ENCODE results near the gene FARSB. TPM values are rescaled to one million over a fixed set of nuclear protein-coding genes. Genes with fewer than 3 reads are reported as not detected.
"Not testable (repeated sequence)": the region's sequence is repeated elsewhere in the genome, so short reads cannot be mapped to it uniquely, and the experiment has no call there.

FARSB gene
- total and polyA plus RNA-seq, 4 donors = 9.5 to 17.0 (median 15.5) TPM

- Histone ChIP-seq H3K9ac (ENCODE audit: insufficient read depth in 1 of 2, low read length in 2 of 2) (no peak overlapping the region), H3K9me3 (ENCODE audit: control insufficient read depth in 4 of 4, insufficient read depth in 3 of 4, low read length in 3 of 4) (no peaks in the 10 kb centered on the region), H3K27me3 (ENCODE audit: control insufficient read depth in 3 of 3, insufficient read depth in 3 of 3, low read length in 2 of 3) (no peaks in the 10 kb centered on the region), H3K36me3 (ENCODE audit: control insufficient read depth in 4 of 4, insufficient read depth in 4 of 4, low read length in 4 of 4) (no peaks in the 10 kb centered on the region), H3K4me1 (ENCODE audit: control insufficient read depth in 5 of 5, insufficient read depth in 5 of 5, low read length in 5 of 5) (peaks cover 0 to 11% (median 0%) of the 10 kb centered on the region in 5 donors), H3K4me3 (no peak overlapping the region), H3K27ac (ENCODE audit: low read depth in 1 of 2, low read length in 1 of 2) (no peak overlapping the region)
- WGBS, 2 donors = 53 to 58% methylated on average over 5 of the region's 5 CpGs
- no peak for TF ChIP-seq CTCF (IDR thresholded peaks at IDR 0.05; ENCODE audit: control extremely low read depth, extremely low read depth)
- DNase-seq = no peak
- no peak for ATAC-seq (ENCODE audit: insufficient read depth, low FRiP score)
Observed at GRCh38 chr2:222701721-222702131, 45.8 kb upstream of the FARSB start.

GRCh38 chr2:222701233-222701632 is 45.3 kb upstream of the FARSB start:
- no peak for TF ChIP-seq CTCF (IDR thresholded peaks at IDR 0.05; ENCODE audit: control extremely low read depth, extremely low read depth)
- ATAC-seq (ENCODE audit: insufficient read depth, low FRiP score) (no peak), DNase-seq (no peak)
- Histone ChIP-seq H3K27me3 (ENCODE audit: control insufficient read depth in 3 of 3, insufficient read depth in 3 of 3, low read length in 2 of 3) (no peaks in the 10 kb centered on the region), H3K4me3 (no peak overlapping the region), H3K9ac (ENCODE audit: insufficient read depth in 1 of 2, low read length in 2 of 2) (no peak overlapping the region), H3K27ac (ENCODE audit: low read depth in 1 of 2, low read length in 1 of 2) (no peak overlapping the region), H3K9me3 (ENCODE audit: control insufficient read depth in 4 of 4, insufficient read depth in 3 of 4, low read length in 3 of 4) (no peaks in the 10 kb centered on the region), H3K4me1 (ENCODE audit: control insufficient read depth in 5 of 5, insufficient read depth in 5 of 5, low read length in 5 of 5) (peaks cover 0 to 11% (median 0%) of the 10 kb centered on the region in 5 donors), H3K36me3 (ENCODE audit: control insufficient read depth in 4 of 4, insufficient read depth in 4 of 4, low read length in 4 of 4) (no peaks in the 10 kb centered on the region)
- WGBS, 2 donors = 48 to 67% methylated on average over 1 of the region's 1 CpG

GRCh38 chr2:222698276-222698675 is 42.4 kb upstream of the FARSB start:
- H3K4me3 ChIP-seq = no peak overlapping the region
- DNase-seq (no peak), ATAC-seq (ENCODE audit: insufficient read depth, low FRiP score) (no peak)
- H3K27ac ChIP-seq (ENCODE audit: low read depth in 1 of 2, low read length in 1 of 2) = no peak overlapping the region
- peaks cover 0 to 8% (median 0%) of the 10 kb centered on the region in 5 donors for H3K4me1 ChIP-seq (ENCODE audit: control insufficient read depth in 5 of 5, insufficient read depth in 5 of 5, low read length in 5 of 5)
- no peak for TF ChIP-seq CTCF (IDR thresholded peaks at IDR 0.05; ENCODE audit: control extremely low read depth, extremely low read depth)
- no peaks in the 10 kb centered on the region for H3K9me3 ChIP-seq (ENCODE audit: control insufficient read depth in 4 of 4, insufficient read depth in 3 of 4, low read length in 3 of 4)
- 84 to 98% methylated on average over 4 of the region's 4 CpGs for WGBS, 2 donors
- H3K27me3 ChIP-seq (ENCODE audit: control insufficient read depth in 3 of 3, insufficient read depth in 3 of 3, low read length in 2 of 3) = no peaks in the 10 kb centered on the region
- H3K9ac ChIP-seq (ENCODE audit: insufficient read depth in 1 of 2, low read length in 2 of 2) = no peak overlapping the region
- H3K36me3 ChIP-seq (ENCODE audit: control insufficient read depth in 4 of 4, insufficient read depth in 4 of 4, low read length in 4 of 4) = no peaks in the 10 kb centered on the region

GRCh38 chr2:222693837-222694236 is 37.9 kb upstream of the FARSB start:
- no peak for TF ChIP-seq CTCF (IDR thresholded peaks at IDR 0.05; ENCODE audit: control extremely low read depth, extremely low read depth)
- DNase-seq = no peak

GRCh38 chr2:222693413-222693812 is 37.5 kb upstream of the FARSB start:
- not testable (repeated sequence) for H3K27me3 ChIP-seq (ENCODE audit: control insufficient read depth in 3 of 3, insufficient read depth in 3 of 3, low read length in 2 of 3); ATAC-seq (ENCODE audit: insufficient read depth, low FRiP score); H3K27ac ChIP-seq (ENCODE audit: low read depth in 1 of 2, low read length in 1 of 2); DNase-seq; H3K4me3 ChIP-seq; H3K9me3 ChIP-seq (ENCODE audit: control insufficient read depth in 4 of 4, insufficient read depth in 3 of 4, low read length in 3 of 4); H3K9ac ChIP-seq (ENCODE audit: insufficient read depth in 1 of 2, low read length in 2 of 2); H3K4me1 ChIP-seq (ENCODE audit: control insufficient read depth in 5 of 5, insufficient read depth in 5 of 5, low read length in 5 of 5); H3K36me3 ChIP-seq (ENCODE audit: control insufficient read depth in 4 of 4, insufficient read depth in 4 of 4, low read length in 4 of 4)
- WGBS, 2 donors = 79 to 100% methylated on average over 5 of the region's 5 CpGs

More at GRCh38 chr2:222693837-222694236, 37.9 kb upstream of the FARSB start:
- ATAC-seq (ENCODE audit: insufficient read depth, low FRiP score) = no peak
- WGBS, 2 donors = 95 to 97% methylated on average over 1 of the region's 1 CpG
- Histone ChIP-seq H3K4me1 (ENCODE audit: control insufficient read depth in 5 of 5, insufficient read depth in 5 of 5, low read length in 5 of 5) (peaks cover 0 to 8% (median 0%) of the 10 kb centered on the region in 5 donors), H3K9ac (ENCODE audit: insufficient read depth in 1 of 2, low read length in 2 of 2) (no peak overlapping the region), H3K9me3 (ENCODE audit: control insufficient read depth in 4 of 4, insufficient read depth in 3 of 4, low read length in 3 of 4) (no peaks in the 10 kb centered on the region), H3K27me3 (ENCODE audit: control insufficient read depth in 3 of 3, insufficient read depth in 3 of 3, low read length in 2 of 3) (no peaks in the 10 kb centered on the region), H3K36me3 (ENCODE audit: control insufficient read depth in 4 of 4, insufficient read depth in 4 of 4, low read length in 4 of 4) (no peaks in the 10 kb centered on the region), H3K27ac (ENCODE audit: low read depth in 1 of 2, low read length in 1 of 2) (no peak overlapping the region), H3K4me3 (no peak overlapping the region)
